Measurements from ENCODE around the gene ZNF428.
"Not testable (repeated sequence)": the region's sequence is repeated elsewhere in the genome, so short reads cannot be mapped to it uniquely, and the experiment has no call there.

ZNF428 gene

DNA sequence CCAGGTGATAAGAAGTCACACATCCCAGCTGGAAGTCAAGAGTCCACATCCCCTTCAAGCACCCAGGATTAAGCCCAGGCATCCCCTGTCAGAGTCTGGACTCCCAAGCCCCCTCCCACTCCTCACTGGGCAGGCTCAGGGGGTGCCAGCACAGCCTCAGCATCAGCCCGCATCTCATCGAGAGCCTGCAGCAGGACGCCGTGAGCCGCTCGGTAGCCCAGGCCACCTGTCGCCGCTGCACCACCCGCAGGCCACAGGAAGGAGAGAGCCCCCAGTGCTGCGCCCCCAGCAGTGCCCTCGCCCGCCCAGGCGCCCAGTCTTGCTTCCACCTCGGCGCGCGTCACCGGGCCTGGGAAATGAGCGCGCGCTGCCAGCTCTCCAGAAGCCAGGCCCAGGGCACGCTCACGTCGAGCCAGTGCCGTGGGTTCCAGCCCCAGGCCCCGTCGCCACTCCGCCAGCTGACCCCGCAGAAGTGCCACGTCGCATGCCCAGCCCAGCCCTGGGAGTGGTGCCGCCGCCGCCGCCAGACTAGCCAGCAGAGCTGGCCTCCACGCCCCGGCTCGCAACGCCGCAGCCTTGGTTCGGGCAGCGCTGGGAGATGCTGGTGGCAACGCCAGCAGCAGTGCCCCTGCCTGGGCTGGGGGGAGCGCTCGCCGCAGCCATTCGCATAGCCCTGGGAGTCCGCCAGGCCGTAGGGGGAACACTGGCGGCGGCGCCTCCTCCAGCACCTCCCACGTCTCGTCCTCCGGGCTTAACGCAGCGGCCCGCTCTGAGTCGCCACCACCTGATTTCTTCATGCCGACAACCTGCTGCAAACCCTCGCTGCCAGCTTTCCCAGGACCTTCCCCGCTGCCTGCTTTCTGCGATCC is 27.3 kb downstream of the ZNF428 start:
- DNase-seq, result no peak

DNA sequence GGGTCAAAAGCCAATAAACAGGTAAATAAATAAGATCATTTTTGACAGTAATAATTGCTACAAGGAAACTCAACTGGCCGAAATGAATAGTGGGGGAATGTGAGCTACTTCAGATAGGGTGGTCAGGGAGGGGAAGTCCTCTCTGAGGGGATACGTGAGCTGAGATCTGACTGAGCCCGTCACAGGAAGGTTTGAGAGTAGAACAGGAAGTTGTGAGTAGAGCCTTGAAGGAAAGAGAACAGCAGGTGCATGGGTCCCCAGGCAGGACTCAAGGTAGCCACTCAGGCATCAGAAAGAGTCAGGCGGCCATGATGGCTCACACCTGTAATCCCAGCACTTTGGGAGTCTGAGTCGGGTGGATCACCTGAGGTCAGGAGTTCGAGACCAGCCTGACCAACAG is 29.8 kb downstream of the ZNF428 start:
- DNase-seq, result no peak

DNA sequence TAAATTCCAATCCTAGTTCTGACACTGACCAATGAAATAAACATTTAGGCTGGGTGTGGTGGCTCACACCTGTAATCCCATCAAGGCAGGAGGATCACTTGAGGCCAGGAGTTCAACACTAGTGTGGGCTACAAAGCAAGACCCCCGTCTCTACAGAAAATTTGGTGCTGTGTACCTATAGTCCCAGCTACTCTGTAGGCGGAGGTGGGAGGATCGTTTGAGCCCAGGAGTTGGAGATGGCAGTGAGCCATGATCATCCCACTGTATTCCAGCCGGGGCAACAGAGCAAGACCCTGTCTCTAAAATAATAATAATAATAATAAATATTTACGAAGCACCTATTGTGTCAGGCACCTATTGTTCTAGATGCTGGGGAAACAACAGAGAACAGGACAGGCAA is 30.2 kb downstream of the ZNF428 start:
- DNase-seq, result no peak

DNA sequence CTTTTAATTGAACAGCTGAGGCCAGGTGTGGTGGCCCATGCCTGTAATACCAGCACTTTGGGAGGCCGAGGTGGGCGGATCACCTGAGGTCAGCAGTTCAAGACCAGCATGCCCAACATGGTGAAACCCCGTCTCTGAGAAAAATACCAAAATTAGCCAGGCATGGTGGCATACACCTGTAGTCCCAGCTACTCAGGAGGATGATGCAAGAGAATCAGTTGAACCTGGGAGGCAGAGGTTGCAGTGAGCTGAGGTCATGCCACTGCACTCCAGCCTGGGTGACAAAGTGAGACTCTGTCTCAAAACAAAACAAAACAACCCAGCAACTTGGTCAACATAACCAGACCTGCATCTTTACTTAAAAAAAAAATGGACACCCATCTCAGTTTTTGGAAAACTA is 32.4 kb downstream of the ZNF428 start:
- not testable (repeated sequence) for DNase-seq

DNA sequence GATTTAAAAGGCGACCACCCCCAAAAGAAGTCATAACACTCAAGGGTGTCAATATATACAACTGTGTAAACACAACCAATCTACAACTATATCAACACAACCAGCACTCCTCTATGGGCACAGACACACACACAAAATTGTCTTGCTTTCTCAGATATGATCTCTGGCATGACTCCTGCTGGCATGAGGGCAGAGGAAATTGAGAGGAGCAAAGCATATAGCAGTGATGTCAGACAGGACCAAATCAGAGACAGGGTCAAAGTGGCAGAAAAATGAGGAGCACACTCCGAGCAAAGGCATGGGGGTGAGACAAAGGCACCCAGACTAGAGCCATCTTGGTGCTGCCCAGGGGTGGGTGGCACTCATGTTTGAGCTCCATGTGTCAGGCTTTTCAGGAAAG is 33.1 kb downstream of the ZNF428 start:
- no peak for DNase-seq

DNA sequence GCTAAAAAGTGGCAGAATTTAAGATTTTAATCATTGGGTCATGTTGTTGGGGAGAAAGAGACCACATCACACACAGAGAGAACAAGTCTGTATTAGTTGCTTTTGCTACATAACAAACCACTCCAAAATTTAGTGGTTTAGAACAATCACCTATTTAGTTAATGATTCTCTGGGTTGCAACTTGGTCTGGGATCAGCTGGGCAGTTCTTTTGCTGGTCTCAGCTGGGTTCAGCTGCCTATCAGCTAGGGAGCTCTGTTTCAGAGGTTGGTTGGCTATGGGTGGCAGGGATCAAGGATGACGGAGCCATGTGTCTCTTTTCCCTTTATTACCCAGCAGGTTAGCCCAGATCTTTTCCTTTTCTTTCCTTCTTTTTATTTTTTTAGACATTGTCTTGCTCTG is 34.9 kb downstream of the ZNF428 start:
- no peak for DNase-seq

DNA sequence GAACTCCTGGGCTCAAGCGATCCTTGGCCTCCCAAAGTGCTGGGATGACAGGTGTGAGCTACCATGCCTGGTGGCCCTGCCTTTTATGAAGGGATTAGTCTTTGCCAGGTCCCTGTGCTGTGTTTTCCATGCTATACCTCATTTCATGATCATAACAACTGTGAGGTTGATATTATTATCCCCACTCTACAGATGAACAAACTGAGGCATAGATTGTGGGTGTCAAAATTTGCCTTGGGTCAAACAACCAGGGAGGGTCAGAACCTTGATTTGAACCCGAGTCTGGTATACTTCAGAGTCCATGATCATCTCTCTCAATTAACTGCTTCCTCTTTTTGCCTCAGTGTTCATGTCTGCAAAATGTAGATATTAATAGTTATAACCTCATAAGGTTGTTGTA is 36.9 kb downstream of the ZNF428 start:
- DNase-seq, result no peak

DNA sequence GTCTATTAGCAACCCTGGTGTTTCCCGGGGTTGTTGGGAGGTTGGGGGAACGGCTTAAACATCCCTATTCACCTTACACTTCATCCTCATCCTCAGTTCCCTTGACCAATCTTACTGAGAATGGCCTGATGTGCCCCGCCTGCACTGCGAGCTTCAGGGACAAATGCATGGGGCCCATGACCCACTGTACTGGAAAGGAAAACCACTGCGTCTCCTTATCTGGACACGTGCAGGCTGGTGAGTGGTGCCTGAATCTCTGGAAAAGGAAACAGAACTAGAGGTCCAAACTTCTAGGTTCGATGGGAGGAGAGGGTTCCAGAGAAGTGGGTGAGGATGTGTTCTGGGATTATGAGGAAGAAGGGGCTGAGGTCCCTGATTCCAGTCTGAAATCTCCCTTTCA is 38.0 kb downstream of the ZNF428 start:
- DNase-seq, result no peak

DNA sequence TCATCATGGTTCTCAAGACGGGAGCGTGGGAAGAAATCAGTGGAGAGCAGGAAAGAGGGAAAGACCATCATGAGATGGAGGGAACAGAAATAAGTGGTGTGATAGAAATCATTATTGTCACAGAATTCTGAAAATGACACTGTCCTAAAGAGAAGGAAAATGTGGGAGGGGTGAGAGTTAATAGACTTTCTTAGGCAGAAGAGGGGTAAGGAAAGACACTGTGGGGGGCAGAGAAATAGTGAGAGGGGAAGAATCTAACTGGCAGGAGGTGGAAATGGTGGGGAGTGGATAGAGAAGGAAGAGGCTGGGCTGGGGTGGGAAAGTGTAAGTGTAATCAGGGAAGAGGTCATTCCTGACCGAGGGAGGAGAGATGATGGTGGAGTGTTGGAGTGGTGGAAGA is 40.6 kb downstream of the ZNF428 start:
- no peak for DNase-seq

DNA sequence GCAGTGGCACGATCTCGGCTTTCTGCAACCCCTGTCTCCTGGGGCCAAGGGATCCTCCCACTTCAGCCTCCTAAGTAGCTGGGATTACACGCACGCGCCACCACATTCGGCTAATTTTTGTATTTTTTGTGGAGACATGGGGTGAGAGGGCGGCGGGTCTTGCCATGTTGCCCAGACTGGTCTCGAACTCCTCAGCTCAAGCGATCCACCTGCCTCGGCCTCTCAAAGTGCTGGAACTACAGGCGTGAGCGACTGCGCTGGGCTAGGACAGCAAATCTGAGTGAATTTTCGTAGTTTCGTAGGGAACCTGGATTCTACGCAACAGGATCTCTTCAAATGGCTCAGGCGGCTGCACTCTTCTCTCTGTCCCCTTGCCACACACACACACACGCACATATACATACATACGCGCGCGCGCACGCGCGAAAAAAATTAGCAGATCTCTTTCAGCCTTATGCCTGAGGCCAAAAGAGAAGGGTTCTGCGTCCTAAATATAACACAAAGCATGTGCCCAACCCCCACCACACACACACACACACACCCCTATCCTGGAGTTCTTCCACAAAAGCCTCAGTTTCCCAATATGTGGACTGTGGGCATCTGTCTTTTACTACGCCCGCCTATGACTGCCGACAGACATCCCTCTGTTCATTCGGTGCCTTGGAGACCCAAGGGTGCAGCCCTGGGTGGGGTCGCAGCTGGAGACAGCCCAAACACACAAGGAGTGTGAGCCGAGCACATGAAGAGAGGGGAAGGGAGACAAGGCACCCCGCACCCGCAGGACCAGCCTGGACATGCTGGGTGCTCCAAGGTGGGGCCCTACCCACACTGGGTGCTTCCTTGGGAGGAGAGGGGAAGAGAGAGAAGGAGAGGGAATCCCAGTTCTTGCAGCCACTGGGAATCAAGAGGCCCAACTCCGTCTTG is 43.2 kb downstream of the ZNF428 start:
- no peak for DNase-seq

DNA sequence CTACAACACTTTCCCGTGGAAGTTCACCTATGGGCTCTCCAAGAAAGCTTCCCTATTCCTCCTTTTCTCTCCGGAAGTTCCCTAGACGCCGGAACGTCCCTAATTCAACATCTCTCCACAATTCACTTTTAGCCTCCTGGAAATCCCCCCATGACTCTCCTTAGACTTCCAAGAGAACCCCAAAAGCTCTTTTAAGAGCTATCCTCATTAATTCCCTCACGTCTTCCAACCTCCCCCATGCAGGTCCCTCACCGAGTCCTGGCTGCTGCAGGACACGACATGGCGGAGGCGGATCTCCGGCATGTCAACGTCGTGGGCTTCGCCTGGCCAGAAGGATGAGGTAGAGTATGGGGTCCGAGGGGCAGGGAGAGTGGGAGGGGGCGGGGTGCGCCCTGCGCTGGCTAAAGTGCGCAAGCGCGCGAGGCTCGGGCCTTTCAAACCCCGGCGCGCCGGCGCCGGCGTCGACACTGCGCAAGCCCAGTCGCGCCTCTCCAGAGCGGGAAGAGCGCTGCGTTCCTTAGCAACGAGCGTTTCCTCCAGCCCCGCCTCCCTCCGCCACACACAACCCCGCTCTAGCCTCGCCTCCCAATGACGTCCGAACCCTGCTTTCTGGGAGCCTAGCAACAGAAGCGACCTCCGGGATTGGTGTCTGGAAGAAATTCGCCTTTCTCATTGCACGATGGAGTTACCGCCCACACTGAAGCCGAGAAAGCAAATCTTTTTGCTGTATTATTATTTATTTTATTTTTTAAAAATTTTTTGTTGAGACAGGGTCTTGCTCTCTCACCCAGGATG is 44.1 kb downstream of the ZNF428 start, which contains the start of the genes PINLYP and XRCC1:
TSS of gene PINLYP (plus strand) at position 646 of the 795 bp plus-strand sequence. CDS start 1,391 bp downstream, outside the sequence.
TSS of gene XRCC1 (minus strand) at position 372 of the 795 bp plus-strand sequence. CDS start at position 303, 69 bp downstream.
- peak; percentile 99 for DNase-seq

DNA sequence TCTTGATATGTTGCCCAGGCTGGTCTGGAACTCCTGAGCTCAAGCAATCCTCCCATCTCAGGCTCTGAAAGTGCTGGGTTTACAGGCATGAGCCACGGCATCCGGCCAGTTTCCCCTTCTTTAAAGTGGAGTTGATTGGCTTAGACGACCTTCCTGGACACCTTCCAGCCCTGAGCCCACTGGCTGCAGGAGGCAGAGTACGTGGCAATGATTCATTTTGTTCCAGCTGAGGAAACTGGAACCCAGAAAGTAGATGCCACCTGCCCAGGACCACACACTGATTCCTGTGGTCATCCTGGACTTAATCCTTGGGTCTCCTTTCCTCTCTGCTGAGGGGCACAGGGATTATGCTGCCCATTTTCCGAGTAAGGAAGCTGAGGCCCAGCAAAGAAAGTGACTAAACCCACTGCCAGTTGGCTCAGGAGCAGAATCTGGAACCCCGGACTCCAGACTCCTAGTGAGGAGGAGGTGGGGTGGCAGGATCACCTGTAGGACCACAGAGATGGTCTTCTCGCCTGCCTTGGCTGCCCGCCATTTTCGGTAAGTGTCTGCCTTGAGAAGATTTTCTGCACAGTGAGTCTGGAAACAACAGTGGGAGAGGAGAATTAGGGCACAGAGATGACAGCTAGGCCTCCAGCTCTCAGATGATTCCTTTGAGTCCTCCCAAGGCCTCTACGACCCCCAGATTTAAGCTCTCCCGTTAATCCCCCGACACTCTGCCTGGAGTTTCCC is 44.8 kb downstream of the ZNF428 start:
- no peak for DNase-seq

DNA sequence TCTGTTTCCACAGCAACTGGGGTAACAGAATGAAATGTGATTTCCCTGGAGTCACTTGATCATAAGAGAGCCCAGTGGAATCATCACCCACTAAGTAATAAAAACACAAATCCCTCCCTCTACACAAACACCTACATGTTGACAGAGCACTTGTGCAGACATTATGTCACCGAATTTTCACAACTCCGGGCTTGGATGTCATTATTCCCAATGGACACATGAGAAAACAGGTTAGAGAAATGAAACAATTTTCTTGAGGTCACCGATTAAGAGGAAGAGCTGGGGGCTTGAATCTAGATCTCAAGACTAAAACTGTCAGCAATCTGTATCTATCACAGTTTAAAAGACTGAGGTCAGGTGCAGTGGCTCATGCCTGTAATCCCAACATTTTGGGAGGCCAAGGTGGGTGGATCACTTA is 47.2 kb downstream of the ZNF428 start:
- no peak for DNase-seq

DNA sequence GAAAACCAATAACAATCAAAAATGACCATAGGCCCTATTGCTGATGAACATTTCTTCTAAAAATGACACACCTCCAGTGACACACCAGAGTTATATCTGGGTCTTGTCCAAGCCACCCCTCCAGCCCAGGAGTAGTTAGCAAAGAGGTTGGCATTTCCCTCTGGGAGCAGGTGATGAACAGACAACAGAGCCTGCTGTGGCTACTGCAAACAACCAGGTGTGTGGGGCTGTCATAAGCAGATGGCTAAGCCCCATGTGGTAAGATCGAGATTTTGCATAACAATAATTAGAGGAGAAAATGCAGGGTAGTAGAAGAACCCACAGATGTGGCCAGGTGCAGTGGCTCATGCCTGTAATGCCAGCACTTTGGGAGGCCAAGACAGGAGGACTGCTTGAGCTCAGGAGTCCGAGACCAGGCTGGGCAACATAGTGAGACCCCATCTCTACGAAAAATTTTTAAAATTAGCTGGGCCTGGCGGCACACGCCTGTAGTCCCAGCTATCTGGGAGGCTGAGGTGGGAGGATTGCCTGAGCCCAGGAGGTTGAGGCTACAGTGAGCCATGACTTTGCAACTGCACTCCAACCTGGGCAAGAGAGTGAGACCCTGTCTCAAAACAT is 49.1 kb downstream of the ZNF428 start:
- DNase-seq, result no peak

DNA sequence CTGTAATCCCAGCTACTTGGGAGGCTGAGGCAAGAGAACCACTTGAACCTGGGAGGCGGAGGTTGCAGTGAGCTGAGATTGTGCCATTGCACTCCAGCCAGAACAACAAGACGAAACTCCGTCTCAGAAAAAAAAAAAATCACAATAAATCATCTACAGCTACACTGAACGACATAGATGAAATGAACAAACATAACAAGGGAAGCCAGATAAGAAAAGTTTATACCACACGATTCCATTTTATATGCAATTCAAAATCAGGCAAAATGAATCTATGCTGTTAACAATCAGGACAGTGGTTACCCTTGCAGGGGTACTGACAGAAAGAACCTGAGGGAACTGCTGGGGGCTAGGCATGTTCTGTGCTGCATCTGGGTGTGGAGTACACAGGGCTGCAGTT is 49.8 kb downstream of the ZNF428 start:
- DNase-seq, result no peak

DNA sequence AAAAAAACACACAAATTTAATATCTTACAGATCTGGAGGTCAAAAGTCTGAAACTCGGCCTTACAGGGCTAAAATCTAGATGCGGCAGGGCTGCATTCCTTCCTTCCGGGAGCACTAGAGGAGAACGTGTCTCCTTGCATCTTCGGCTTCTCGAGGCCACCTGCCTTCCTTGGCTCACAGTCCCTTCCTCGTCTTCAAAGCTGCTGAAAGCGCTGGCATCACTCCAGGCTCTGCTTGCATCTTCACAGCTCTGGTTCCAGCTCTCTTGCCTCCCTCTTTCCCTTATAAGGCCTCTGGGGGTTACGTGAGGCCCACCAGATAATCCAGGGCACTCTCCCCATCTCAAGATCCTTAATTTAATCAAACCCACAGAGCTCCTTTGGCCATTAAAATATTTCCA is 54.6 kb downstream of the ZNF428 start:
- DNase-seq, result no peak

DNA sequence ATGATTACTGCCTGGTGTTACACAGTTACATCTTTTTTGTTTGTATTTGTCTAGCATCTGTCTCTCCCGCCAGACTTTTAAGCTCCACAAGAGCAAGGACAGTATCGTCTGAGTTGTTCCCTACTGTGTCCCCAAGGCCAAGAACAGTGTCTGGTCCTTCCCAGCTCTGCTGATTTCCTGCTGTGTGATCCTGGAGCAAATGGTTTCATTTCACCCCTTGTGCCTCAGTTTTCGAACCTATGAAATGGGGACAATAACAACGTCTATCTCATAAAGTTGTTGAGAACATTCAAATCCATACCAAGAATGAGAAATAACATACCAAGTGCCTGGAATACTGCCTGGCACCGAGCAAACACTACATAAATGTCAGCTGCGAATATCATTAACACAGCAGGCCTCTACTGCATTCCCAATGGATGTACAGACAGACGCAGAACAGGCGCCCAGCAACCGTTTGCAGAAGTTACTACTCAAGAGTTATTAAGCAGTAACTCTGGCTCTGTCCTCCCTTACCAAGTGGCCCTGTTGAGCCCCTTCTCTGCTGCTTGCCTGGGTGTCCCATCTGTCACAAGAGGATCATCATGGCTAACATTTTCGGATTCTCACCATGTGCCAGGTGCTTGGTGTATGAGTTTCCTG is 55.5 kb downstream of the ZNF428 start:
- DNase-seq, result no peak

DNA sequence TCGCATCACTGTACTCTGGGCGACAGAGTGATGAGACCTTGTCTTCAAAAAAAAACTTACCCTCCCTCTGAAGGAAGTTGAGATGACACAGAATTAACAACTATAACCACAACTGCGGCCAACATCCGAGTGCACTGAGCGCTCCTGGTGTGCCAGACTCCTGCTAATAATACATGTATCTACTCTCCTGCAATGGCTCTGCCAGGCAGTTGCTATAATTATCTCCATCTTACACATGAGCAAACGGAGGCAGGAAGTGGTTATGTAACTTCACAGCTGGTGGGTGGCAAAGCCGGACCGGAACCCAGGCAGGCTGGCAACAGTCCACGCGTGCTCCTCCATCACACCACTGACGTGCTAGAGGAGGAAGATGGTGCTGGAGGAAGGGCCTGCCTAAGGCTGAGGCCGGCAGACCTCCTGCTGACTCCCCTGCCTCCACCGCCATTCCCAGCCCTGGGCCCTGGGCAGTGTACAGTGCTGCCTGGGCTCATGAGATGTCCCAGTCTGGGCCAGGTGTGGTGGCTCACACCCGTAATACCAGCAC is 56.7 kb downstream of the ZNF428 start:
- DNase-seq, result no peak

DNA sequence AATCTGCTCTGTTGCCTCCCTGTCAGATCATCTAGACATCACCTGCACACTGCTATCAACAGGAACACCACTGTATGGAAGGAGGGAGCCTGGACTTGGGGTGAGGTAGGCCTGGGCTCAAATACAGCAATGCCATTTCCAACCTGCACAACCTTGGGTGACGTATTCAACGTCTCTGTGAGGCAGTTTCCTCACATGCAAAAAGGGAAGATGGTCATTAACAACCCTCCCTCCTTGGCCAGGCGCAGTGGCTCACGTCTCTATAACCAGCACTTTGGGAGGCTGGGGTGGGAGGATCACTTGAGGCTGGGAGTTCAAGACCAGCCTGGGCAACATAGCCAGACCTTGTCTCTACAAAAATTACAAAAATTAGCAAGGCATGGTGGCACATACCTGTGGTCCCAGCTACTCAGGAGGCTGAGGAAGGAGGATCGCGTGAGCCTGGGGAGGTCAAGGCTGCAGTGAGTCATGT is 57.2 kb downstream of the ZNF428 start:
- DNase-seq, result no peak

DNA sequence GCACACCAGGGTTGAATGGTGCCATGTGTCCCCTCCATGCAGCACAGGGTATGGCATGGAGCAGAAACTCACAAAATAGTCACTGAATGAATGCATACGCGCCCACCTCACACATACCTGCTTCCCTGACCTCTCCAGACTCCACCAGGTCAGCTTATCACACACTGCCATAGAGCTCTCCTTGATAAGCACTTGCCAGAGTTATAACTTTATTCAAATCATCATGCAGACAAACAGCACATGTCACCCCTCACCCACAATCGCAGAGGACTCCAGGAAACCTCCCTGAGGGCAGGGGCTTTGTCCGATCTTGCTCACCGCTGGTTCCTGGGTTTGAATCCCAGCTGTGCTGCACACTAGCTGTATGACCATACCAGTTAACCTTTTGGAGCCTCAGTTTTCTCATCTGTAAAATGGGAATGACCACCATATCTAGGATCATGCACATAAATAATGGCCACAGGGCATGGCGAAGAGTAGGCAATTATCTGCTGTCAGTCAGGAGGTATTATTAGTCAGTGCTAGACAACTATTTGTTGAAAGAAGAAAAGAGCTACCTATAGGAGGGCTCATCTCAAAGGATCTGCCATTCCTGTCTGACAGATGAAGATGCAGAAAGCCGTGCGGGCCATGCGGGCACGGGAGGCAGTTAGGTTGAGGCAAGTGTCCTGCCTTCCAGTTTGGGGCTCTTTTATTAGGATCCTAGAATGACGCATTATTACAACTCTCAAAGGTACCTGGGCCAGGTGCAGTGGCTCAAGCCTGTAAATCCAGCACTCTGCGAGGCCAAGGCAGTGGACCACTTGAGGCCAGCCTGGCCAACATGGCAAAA is 58.1 kb downstream of the ZNF428 start:
- no peak for DNase-seq

Measured in NCI-H1105 (cell line).